Subcutaneous adipose tissue (tissue), 4 donors: Measurements from ENCODE around the gene LCE1A. TPM values are rescaled to one million over a fixed set of nuclear protein-coding genes. Genes with fewer than 3 reads are reported as not detected.

Experiments
- CTCF ChIP-seq: fragments of 450-650 bp; IDR thresholded peaks from one replicate; pipeline ENCODE4 v1.5.1; 2016; ENCODE audit warnings: low read depth, mild to moderate bottlenecking, control low read depth, antibody characterized with exemption, moderate library complexity
- total RNA-seq, 4 donors: library from RNA; depleted of rRNA; stranded (reverse); fragments of >200 nt; gene quantifications; one replicate each; pipeline ENCODE4 v1.1.0, GENCODE V29; 2016

The LCE1A gene
- total RNA-seq, 4 donors from 2014 or later = not detected

DNA sequence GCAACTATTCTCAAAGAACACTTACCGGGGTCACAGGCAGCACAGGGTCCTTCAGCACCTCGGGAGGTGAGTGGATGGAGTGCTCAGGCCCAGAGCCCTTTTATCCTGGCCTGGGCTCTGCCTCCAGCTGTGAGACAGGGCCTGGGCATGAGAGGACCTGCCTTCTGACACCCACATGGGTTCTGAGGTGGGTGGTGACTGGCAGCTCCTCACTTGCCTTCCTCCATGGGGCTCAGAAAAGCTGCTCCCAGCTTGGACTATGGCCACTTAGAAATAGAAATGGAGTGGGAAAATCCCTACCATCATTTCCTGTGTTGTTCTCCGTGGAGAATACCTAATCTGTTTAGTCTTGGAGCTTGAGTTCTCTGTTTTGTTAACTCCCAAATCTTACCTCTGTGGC lies 20.7 kb upstream of the LCE1A start, which contains the start of gene LCE1C:
Gene LCE1C, minus strand, starts transcription at position 76 of the 400 bp plus-strand sequence. CDS start 1,173 bp downstream, outside the sequence.
- TF ChIP-seq CTCF = no peak

DNA sequence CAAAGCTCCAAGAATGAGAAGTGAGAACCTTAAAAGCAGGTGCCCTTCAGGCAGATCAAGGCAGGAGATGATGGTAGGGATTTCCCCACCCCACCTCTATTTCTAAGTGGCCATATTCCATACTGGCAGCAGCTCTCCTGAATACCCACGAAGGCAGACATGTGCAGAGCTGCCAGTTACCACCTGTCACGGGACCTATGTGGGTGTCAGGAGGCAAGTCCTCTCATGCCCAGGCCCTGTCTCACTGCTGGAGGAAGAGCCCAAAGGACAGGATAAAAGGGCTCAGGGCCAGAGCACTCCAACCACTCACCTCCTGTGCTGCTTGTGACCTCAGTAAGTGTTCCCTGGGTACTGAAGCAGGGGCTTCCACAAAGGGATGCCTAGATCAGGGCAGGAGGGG lies 16.2 kb upstream of the LCE1A start:
- no peak for TF ChIP-seq CTCF

GRCh38 chr1:152811671-152812070 lies 15.6 kb upstream of the LCE1A start, which contains the start of gene LCE1B:
LCE1B (plus strand) TSS chr1:152811971; CDS start chr1:152812447, 476 bp downstream.
- no peak for TF ChIP-seq CTCF

GRCh38 chr1:152817309-152817708 lies 10.0 kb upstream of the LCE1A start:
- no peak for TF ChIP-seq CTCF

DNA sequence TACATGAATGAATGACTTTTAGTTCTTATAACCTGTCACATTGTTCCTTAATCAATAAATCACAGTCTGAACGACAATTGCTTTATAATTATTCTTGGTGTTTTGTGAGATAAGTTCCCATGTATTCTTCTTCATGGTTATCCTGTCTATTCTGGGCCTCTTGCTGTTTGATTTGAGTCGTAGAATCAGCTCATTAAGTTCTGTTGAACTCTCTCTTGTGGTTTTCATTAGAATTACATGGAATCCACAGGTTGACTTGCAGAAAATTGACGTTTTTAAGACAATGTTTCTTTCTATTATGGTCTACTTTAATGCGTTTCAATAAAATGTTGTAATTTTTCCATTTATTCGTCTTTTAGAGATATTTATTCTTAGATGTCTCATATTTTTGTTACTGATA lies 4.0 kb upstream of the LCE1A start:
- no peak for TF ChIP-seq CTCF

DNA sequence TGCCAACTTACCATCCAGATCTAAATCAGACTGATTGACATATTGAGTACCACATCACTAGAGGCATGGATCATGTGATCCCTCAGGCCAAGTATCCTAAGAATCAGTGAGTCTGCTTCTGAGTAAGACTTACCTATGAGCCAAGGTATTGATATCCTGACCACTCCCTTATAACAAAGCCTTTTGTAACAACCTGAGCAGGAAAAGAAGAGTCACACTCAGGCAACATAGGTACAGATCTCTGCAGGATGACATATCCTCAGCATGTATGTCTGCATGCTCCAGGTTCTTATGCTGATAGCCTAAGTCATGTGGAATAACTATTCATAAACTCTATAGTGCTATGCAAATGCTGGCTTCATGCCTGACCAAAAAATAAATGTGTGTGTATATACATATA lies 2.3 kb upstream of the LCE1A start:
- TF ChIP-seq CTCF = no peak

DNA sequence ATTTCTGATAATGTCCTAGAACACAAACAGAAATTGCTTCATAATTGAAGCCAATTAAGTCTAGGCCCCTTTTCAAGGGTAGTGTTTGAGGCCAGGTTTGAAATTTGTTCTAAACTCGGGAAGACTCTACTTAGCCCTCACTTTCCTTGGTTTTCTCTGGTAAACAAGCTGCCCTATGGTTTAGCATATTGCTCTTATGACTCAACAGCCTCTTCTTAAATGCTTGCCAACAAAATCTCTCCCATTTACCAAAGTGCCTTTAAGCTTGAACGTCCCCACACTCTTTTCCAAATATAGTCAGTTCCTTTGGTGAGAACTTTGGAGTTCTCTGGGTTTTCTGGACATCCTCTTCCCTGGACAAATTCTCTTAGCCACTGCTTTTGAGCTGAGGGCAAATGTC lies 9.6 kb downstream of the LCE1A start:
- no peak for TF ChIP-seq CTCF
